GM18951 (cell line): Measurements from ENCODE around the gene PLEK2.

Source experiments
- POLR2A ChIP-seq: IDR thresholded peaks from 4 replicates; pipeline ENCODE4 v1.6.1; 2011; ENCODE audit warnings: mild to moderate bottlenecking; ENCODE audit not compliant: insufficient read length, insufficient read depth; ENCODE audit errors: extremely low read depth
- in situ Hi-C: fragments of 300-500 bp; cut with MboI; formaldehyde crosslinking; loops from one replicate; pipeline ENCODE4 v1.12.0; 2022; ENCODE audit warnings: low sequenced_read_pairs, mixed read lengths, inconsistent platforms; ENCODE audit not compliant: unreplicated experiment

PLEK2 gene

GRCh38 chr14:67440513-67440912, 28.5 kb upstream of the PLEK2 start:
- TF ChIP-seq POLR2A, result no peak

GRCh38 chr14:67438969-67439368, 27.0 kb upstream of the PLEK2 start:
- TF ChIP-seq POLR2A, result no peak
- in situ Hi-C loops, result no loop called here

More at GRCh38 chr14:67440513-67440912, 28.5 kb upstream of the PLEK2 start:
- in situ Hi-C loops, result no loop called here

- in situ Hi-C loops, result no loop called here
- TF ChIP-seq POLR2A, result no peak
These were observed 24.3 kb upstream of the PLEK2 start for GRCh38 chr14:67436006-67436866.

- in situ Hi-C loops, result no loop called here
- TF ChIP-seq POLR2A, result no peak
These were observed 23.6 kb upstream of the PLEK2 start for GRCh38 chr14:67435603-67436002.

- in situ Hi-C loops, result no loop called here
- no peak for TF ChIP-seq POLR2A
These were observed 20.1 kb upstream of the PLEK2 start for GRCh38 chr14:67432050-67432564.

- in situ Hi-C loops, result loop anchor here (5.0 kb wide), 1 partner anchor 138 kb away; no protein-coding TSS in a partner anchor
- TF ChIP-seq POLR2A, result no peak
These were observed 17.7 kb upstream of the PLEK2 start for GRCh38 chr14:67429510-67430205.

GRCh38 chr14:67428501-67429031, 16.6 kb upstream of the PLEK2 start:
- no peak for TF ChIP-seq POLR2A
- in situ Hi-C loops, result loop anchor here (5.0 kb wide), 1 partner anchor 139 kb away; no protein-coding TSS in a partner anchor

GRCh38 chr14:67426983-67427606, 15.1 kb upstream of the PLEK2 start:
- in situ Hi-C loops, result loop anchor here (5.0 kb wide), 1 partner anchor 140 kb away; no protein-coding TSS in a partner anchor
- no peak for TF ChIP-seq POLR2A

GRCh38 chr14:67426161-67426560, 14.2 kb upstream of the PLEK2 start:
- in situ Hi-C loops, result loop anchor here (5.0 kb wide), 1 partner anchor 141 kb away; no protein-coding TSS in a partner anchor
- no peak for TF ChIP-seq POLR2A

GRCh38 chr14:67425608-67426007, 13.6 kb upstream of the PLEK2 start:
- no peak for TF ChIP-seq POLR2A
- in situ Hi-C loops, result loop anchor here (5.0 kb wide), 1 partner anchor 142 kb away; no protein-coding TSS in a partner anchor

GRCh38 chr14:67424539-67424938, 12.6 kb upstream of the PLEK2 start:
- in situ Hi-C loops, result no loop called here
- TF ChIP-seq POLR2A, result no peak

- no peak for TF ChIP-seq POLR2A
- in situ Hi-C loops, result no loop called here
These were observed 11.5 kb upstream of the PLEK2 start for GRCh38 chr14:67423424-67423823.
